NT2/D1 (cell line): ENCODE results near the gene CGN.
A peak's percentile ranks its signal among the peaks of the same experiment; 100 is the strongest.

Source experiments
- DNase-seq: peaks from one replicate; pipeline ENCODE4 v3.0.0-alpha.2; 2011; ENCODE audit warnings: low read depth, low spot score
- H3K27me3 ChIP-seq: 2 replicates; pipeline ENCODE4 v1.6.0; 2011; ENCODE audit warnings: mild to moderate bottlenecking; ENCODE audit not compliant: insufficient read length, insufficient read depth
- H3K36me3 ChIP-seq: 2 replicates; pipeline ENCODE4 v1.6.1; 2011; ENCODE audit warnings: mild to moderate bottlenecking, low read length, mixed read lengths; ENCODE audit not compliant: insufficient read depth, insufficient read length
- H3K4me1 ChIP-seq: 2 replicates; pipeline ENCODE4 v1.5.1; 2011; ENCODE audit not compliant: insufficient read depth, insufficient read length
- H3K4me3 ChIP-seq: 2 replicates; pipeline ENCODE4 v1.5.1; 2011; ENCODE audit warnings: low read depth; ENCODE audit not compliant: insufficient read length
- H3K9ac ChIP-seq: 2 replicates; pipeline ENCODE4 v1.6.0; 2011; ENCODE audit warnings: low read depth; ENCODE audit not compliant: insufficient read length
- H3K9me3 ChIP-seq: 2 replicates; pipeline ENCODE4 v1.5.1; 2011; ENCODE audit warnings: mild to moderate bottlenecking, low read length; ENCODE audit not compliant: insufficient read depth
- SUZ12 ChIP-seq: IDR thresholded peaks from 2 replicates; pipeline ENCODE4 v1.6.1; 2011; ENCODE audit not compliant: insufficient read length, insufficient read depth; ENCODE audit errors: extremely low read depth
- YY1 ChIP-seq: IDR thresholded peaks from 2 replicates; pipeline ENCODE4 v1.6.1; 2011; ENCODE audit not compliant: insufficient read length, insufficient read depth
- ZNF274 ChIP-seq: IDR thresholded peaks from 2 replicates; pipeline ENCODE4 v1.6.1; 2011; ENCODE audit warnings: mild to moderate bottlenecking, low read depth, low read length

Gene CGN

GRCh38 chr1:151511636-151512215, 539 bp downstream of the CGN start:
- Histone ChIP-seq H3K4me1 (peaks cover 22% of the 10 kb centered on the region), H3K27me3 (no peaks in the 10 kb centered on the region)
- no peak for DNase-seq

GRCh38 chr1:151512326-151512725, 1.1 kb downstream of the CGN start:
- peak overlapping the region; percentile 64 for H3K4me3 ChIP-seq

More at GRCh38 chr1:151511636-151512215, 539 bp downstream of the CGN start:
- Histone ChIP-seq H3K9ac (peak overlapping the region; percentile 85), H3K36me3 (no peaks in the 10 kb centered on the region), H3K9me3 (no peaks in the 10 kb centered on the region), H3K4me3 (peak overlapping the region; percentile 64)
- TF ChIP-seq YY1 (no peak), ZNF274 (no peak), SUZ12 (no peak)

GRCh38 chr1:151512801-151513625, 1.8 kb downstream of the CGN start:
- no peaks in the 10 kb centered on the region for H3K9me3 ChIP-seq
- H3K9ac ChIP-seq = peak overlapping the region; percentile 85
- H3K4me1 ChIP-seq = peaks cover 22% of the 10 kb centered on the region
- no peak for DNase-seq
- TF ChIP-seq YY1 (no peak), SUZ12 (no peak)
- no peak overlapping the region for H3K4me3 ChIP-seq
- no peaks in the 10 kb centered on the region for H3K27me3 ChIP-seq
- no peaks in the 10 kb centered on the region for H3K36me3 ChIP-seq

More at GRCh38 chr1:151512326-151512725, 1.1 kb downstream of the CGN start:
- TF ChIP-seq SUZ12 = no peak
- TF ChIP-seq ZNF274 = no peak
- TF ChIP-seq YY1 = no peak
- H3K9ac ChIP-seq = peak overlapping the region; percentile 85
- DNase-seq = no peak
- no peaks in the 10 kb centered on the region for H3K36me3 ChIP-seq
- H3K9me3 ChIP-seq = no peaks in the 10 kb centered on the region
- no peaks in the 10 kb centered on the region for H3K27me3 ChIP-seq
- H3K4me1 ChIP-seq = peaks cover 22% of the 10 kb centered on the region

GRCh38 chr1:151513626-151514121, 2.5 kb downstream of the CGN start:
- H3K9ac ChIP-seq = peak overlapping the region; percentile 4
- DNase-seq = no peak

GRCh38 chr1:151514366-151514765, 3.2 kb downstream of the CGN start:
- H3K9ac ChIP-seq = no peak overlapping the region

More at GRCh38 chr1:151513626-151514121, 2.5 kb downstream of the CGN start:
- Histone ChIP-seq H3K4me1 (peaks cover 22% of the 10 kb centered on the region), H3K4me3 (no peak overlapping the region), H3K36me3 (peaks cover 6% of the 10 kb centered on the region), H3K9me3 (no peaks in the 10 kb centered on the region), H3K27me3 (no peaks in the 10 kb centered on the region)
- TF ChIP-seq ZNF274 = no peak
- TF ChIP-seq SUZ12 = no peak
- TF ChIP-seq YY1 = no peak

GRCh38 chr1:151515265-151515664, 4.1 kb downstream of the CGN start:
- H3K9me3 ChIP-seq = no peaks in the 10 kb centered on the region
- DNase-seq = no peak
- H3K36me3 ChIP-seq = peaks cover 20% of the 10 kb centered on the region
- TF ChIP-seq ZNF274 (no peak), SUZ12 (no peak), YY1 (no peak)
- no peak overlapping the region for H3K9ac ChIP-seq
- peaks cover 24% of the 10 kb centered on the region for H3K4me1 ChIP-seq
- no peaks in the 10 kb centered on the region for H3K27me3 ChIP-seq
- no peak overlapping the region for H3K4me3 ChIP-seq

More at GRCh38 chr1:151514366-151514765, 3.2 kb downstream of the CGN start:
- H3K4me1 ChIP-seq = peaks cover 22% of the 10 kb centered on the region
- no peaks in the 10 kb centered on the region for H3K27me3 ChIP-seq
- no peak for TF ChIP-seq ZNF274
- no peak for TF ChIP-seq SUZ12
- no peak for TF ChIP-seq YY1
- no peaks in the 10 kb centered on the region for H3K9me3 ChIP-seq
- DNase-seq = no peak
- no peak overlapping the region for H3K4me3 ChIP-seq
- peaks cover 13% of the 10 kb centered on the region for H3K36me3 ChIP-seq

- Histone ChIP-seq H3K4me3 (no peak overlapping the region), H3K9me3 (no peaks in the 10 kb centered on the region), H3K4me1 (peaks cover 27% of the 10 kb centered on the region), H3K27me3 (no peaks in the 10 kb centered on the region), H3K9ac (no peak overlapping the region), H3K36me3 (peaks cover 29% of the 10 kb centered on the region)
- no peak for DNase-seq
- no peak for TF ChIP-seq SUZ12
- no peak for TF ChIP-seq ZNF274
- TF ChIP-seq YY1 = no peak
These were observed 4.9 kb downstream of the CGN start for GRCh38 chr1:151516031-151516511.
